Neural crest cell (in vitro differentiated cells): ENCODE data around the gene MTAP. TPM values are rescaled to one million over a fixed set of nuclear protein-coding genes. Genes with fewer than 3 reads are reported as not detected.

Experiments
- DNase-seq: peaks from one replicate; pipeline ENCODE4 v3.0.0; 2021; ENCODE audit warnings: low read depth, mixed read lengths, low spot score
- H3K27ac Mint-ChIP-seq: one replicate; pipeline ENCODE4 v1.8.0; 2021; ENCODE audit warnings: mild to moderate bottlenecking, mixed read lengths; ENCODE audit not compliant: unreplicated experiment
- H3K27me3 Mint-ChIP-seq: 2 replicates; pipeline ENCODE4 v1.8.0; 2021; ENCODE audit warnings: low read depth, mild to moderate bottlenecking, mixed read lengths
- H3K36me3 Mint-ChIP-seq: 2 replicates; pipeline ENCODE4 v1.8.0; 2021; ENCODE audit warnings: low read depth, mild to moderate bottlenecking, mixed read lengths
- H3K4me1 Mint-ChIP-seq: 2 replicates; pipeline ENCODE4 v1.8.0; 2021; ENCODE audit warnings: mixed read lengths
- H3K4me3 Mint-ChIP-seq: one replicate; pipeline ENCODE4 v1.8.0; 2021; ENCODE audit warnings: mild to moderate bottlenecking, mixed read lengths
- H3K9me3 Mint-ChIP-seq: 2 replicates; pipeline ENCODE4 v1.8.0; 2021; ENCODE audit warnings: mixed read lengths
- CTCF ChIP-seq: fragments of 200-600 bp; sonication (generic); conservative IDR thresholded peaks from 2 replicates; pipeline ENCODE4 v1.5.0; 2021; ENCODE audit warnings: antibody characterized with exemption, mild to moderate bottlenecking
- total RNA-seq: library from RNA; stranded (reverse); gene quantifications from 2 replicates; pipeline ENCODE4 v1.2.1, GENCODE V29; 2021

MTAP gene
- total RNA-seq, 1 donor from 2014 or later, result 90.1 TPM

DNA sequence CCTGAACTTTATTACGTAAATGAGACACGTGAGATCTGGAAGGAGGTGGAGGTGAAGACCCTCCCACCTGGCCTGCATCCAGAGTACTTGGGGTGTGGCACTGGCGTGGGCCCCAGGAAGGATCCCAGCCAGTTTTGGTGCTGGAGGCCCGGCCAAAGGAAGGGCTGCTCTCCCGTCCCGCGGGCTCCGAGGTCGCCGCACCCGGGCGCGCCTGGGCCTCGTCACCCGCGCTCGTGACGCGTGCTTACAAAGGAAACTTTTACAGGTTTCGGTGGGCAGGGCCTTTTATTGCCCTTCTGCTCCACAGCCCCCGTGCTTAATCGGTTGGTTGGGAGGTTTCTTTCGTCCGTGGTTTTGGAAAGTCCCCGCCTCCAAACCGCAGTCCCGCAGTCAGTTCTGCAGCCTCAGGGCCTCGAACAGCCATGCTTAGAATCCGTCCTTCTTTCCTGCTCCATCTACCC lies 162.5 kb downstream of the MTAP start:
- Mint-ChIP-seq H3K4me1 (peaks cover 15% of the 10 kb centered on the region), H3K27me3 (peaks cover 91% of the 10 kb centered on the region), H3K9me3 (peaks cover 11% of the 10 kb centered on the region), H3K36me3 (peaks cover 6% of the 10 kb centered on the region), H3K27ac (no peak overlapping the region), H3K4me3 (peak overlapping the region; percentile 4)
- no peak for TF ChIP-seq CTCF
- DNase-seq, result no peak

GRCh38 chr9:21965401-21965951 lies 163.0 kb downstream of the MTAP start:
- peak; percentile 61 for TF ChIP-seq CTCF
- Mint-ChIP-seq H3K36me3 (peaks cover 8% of the 10 kb centered on the region), H3K27me3 (peaks cover 94% of the 10 kb centered on the region), H3K9me3 (peaks cover 11% of the 10 kb centered on the region), H3K4me3 (peak overlapping the region; percentile 4), H3K27ac (no peak overlapping the region), H3K4me1 (peaks cover 17% of the 10 kb centered on the region)
- DNase-seq, result peak; percentile 51

GRCh38 chr9:21966140-21966851 lies 163.9 kb downstream of the MTAP start:
- Mint-ChIP-seq H3K9me3 (peaks cover 11% of the 10 kb centered on the region), H3K36me3 (peaks cover 10% of the 10 kb centered on the region), H3K27ac (no peak overlapping the region), H3K4me3 (no peak overlapping the region), H3K4me1 (peaks cover 21% of the 10 kb centered on the region), H3K27me3 (peaks cover 99% of the 10 kb centered on the region)
- TF ChIP-seq CTCF, result no peak
- DNase-seq, result no peak

DNA sequence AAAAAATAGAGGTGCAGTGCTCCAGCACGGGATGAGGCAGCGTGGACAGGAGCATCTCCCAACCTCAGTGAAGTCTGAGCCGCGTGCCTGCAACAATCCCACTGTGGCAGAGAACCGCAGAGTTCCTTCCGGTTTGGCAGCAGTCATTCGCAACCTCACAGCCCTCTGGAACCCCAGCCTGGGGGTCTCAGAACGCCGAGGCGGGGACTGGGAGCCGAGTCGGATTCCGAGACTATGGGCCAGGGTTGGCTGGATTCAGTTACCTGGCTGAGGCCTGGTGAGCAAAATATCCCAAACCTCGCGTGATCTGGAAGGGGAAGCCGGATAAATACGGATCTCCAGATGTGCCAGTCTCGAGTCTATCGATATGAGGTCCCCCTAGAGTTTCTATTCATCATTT lies 164.7 kb downstream of the MTAP start:
- DNase-seq, result no peak

GRCh38 chr9:21967702-21968101 lies 165.3 kb downstream of the MTAP start:
- peaks cover 23% of the 10 kb centered on the region for H3K4me1 Mint-ChIP-seq
- peaks cover 11% of the 10 kb centered on the region for H3K36me3 Mint-ChIP-seq
- no peak overlapping the region for H3K27ac Mint-ChIP-seq
- DNase-seq, result no peak
- peaks cover 99% of the 10 kb centered on the region for H3K27me3 Mint-ChIP-seq
- no peak for TF ChIP-seq CTCF
- peaks cover 8% of the 10 kb centered on the region for H3K9me3 Mint-ChIP-seq
- no peak overlapping the region for H3K4me3 Mint-ChIP-seq

More for the DNA sequence above, 164.7 kb downstream of the MTAP start:
- H3K9me3 Mint-ChIP-seq, result peaks cover 10% of the 10 kb centered on the region
- TF ChIP-seq CTCF, result no peak
- H3K36me3 Mint-ChIP-seq, result peaks cover 11% of the 10 kb centered on the region
- peaks cover 98% of the 10 kb centered on the region for H3K27me3 Mint-ChIP-seq
- H3K4me3 Mint-ChIP-seq, result no peak overlapping the region
- H3K27ac Mint-ChIP-seq, result no peak overlapping the region
- H3K4me1 Mint-ChIP-seq, result peaks cover 23% of the 10 kb centered on the region
